Thoracic aorta (tissue), 2 donors: ENCODE data around the gene RIN2. TPM values are rescaled to one million over a fixed set of nuclear protein-coding genes. Genes with fewer than 3 reads are reported as not detected.

Source experiments
- ATAC-seq: fragments of 150-250 bp; one replicate; pipeline ENCODE4 v1.8.0; 2017; ENCODE audit warnings: low read depth; ENCODE audit not compliant: insufficient number of reproducible peaks, low FRiP score
- DNase-seq: peaks from one replicate; pipeline ENCODE4 v3.0.0-alpha.2; 2020; ENCODE audit warnings: low spot score
- H3K27ac ChIP-seq, 2 donors: fragments of 200-600 bp; sonication (generic); 1 replicate in 1 of 2; 2 replicates in 1 of 2; pipeline ENCODE4 v1.5.1; 2016; ENCODE audit warnings: mild to moderate bottlenecking in 2 of 2, moderate library complexity in 2 of 2
- H3K27me3 ChIP-seq: fragments of 200-600 bp; sonication (generic); replicated peaks from 2 replicates; pipeline ENCODE4 v1.6.0; 2016; ENCODE audit warnings: mild to moderate bottlenecking; ENCODE audit not compliant: insufficient read depth
- H3K36me3 ChIP-seq: fragments of 200-600 bp; sonication (generic); one replicate; pipeline ENCODE4 v1.5.1; 2016
- H3K4me1 ChIP-seq, 2 donors: fragments of 200-600 bp; sonication (generic); 1 replicate in 1 of 2; 2 replicates in 1 of 2; pipeline versions ENCODE4 v1.5.1 to v1.6.0; 2016; ENCODE audit warnings: low read depth in 2 of 2, mild to moderate bottlenecking in 1 of 2; ENCODE audit not compliant: control insufficient read depth in 1 of 2
- H3K4me3 ChIP-seq: fragments of 200-600 bp; sonication (generic); 2 replicates; pipeline ENCODE4 v1.5.1; 2016; ENCODE audit warnings: mild to moderate bottlenecking
- H3K9me3 ChIP-seq: fragments of 200-600 bp; sonication (generic); 2 replicates; pipeline ENCODE4 v1.5.1; 2016
- total RNA-seq, 2 donors: library from RNA; depleted of rRNA; stranded (reverse); fragments of >200 nt; gene quantifications; one replicate each; pipeline versions ENCODE4 v1.1.0 to v1.2.3, GENCODE V29; 2016
- TF ChIP-seq, protein P1 (sequence below): fragments of 200-600 bp; sonication (generic); IDR thresholded peaks from one replicate; pipeline ENCODE4 v1.5.1; 2019; ENCODE audit warnings: antibody characterized with exemption

Gene RIN2
- total RNA-seq, 2 donors from 2014 or later = 60.9 to 121 TPM

DNA sequence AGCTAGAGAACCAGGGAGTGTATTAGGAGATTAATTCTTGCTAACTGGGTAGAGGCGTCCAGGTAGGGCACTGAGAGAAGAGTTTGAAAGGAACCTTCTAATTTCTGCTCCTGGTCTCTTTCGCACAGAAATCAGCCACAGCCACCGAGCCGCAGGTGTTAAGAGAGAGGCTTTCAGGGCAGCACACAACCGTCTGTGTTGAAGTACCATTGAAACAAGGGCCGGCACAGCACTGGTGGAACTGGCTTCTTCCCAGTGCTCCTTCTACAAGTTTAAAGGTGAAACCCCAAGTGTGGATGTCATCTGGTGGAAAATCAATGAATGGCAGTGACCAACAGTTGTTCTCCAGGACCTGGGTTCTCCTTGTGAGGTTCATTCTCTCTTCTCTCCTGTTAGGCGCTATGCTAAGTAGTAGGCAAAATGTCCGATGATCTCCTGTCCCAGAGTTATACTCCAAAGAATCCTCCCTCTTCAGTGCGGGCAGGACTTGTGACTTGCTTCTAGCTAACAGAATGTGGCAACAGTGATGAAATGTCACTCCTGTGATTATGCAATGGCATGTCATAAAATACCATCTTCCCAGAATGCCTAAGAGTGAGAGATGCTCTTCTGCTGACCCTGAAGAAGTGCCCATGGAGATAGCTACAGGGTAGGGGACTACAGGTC lies 15.0 kb upstream of the RIN2 start:
- H3K36me3 ChIP-seq = no peaks in the 10 kb centered on the region
- no peak for ATAC-seq

DNA sequence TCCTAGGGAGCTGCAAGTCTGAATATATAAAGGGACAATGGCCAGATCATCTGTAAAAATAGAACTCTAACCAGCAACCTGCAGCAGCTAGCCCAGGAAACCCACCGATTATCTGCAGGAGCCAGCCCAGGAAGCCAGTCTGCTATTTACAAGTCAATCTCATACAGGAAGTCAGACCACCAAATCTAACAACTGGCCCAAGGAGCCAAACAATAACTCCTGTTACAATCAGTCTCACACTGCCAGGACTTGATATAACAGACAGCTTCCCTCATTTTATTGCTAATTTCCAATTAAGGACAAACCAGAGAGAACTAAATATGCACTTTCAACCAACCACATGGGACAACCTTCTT lies 14.4 kb upstream of the RIN2 start:
- Histone ChIP-seq H3K27ac (no peak overlapping the region), H3K36me3 (no peaks in the 10 kb centered on the region), H3K9me3 (no peaks in the 10 kb centered on the region), H3K4me1 (no peaks in the 10 kb centered on the region), H3K4me3 (no peak overlapping the region), H3K27me3 (no peaks in the 10 kb centered on the region)
- DNase-seq (no peak), ATAC-seq (no peak)
- TF ChIP-seq, protein P1, sequence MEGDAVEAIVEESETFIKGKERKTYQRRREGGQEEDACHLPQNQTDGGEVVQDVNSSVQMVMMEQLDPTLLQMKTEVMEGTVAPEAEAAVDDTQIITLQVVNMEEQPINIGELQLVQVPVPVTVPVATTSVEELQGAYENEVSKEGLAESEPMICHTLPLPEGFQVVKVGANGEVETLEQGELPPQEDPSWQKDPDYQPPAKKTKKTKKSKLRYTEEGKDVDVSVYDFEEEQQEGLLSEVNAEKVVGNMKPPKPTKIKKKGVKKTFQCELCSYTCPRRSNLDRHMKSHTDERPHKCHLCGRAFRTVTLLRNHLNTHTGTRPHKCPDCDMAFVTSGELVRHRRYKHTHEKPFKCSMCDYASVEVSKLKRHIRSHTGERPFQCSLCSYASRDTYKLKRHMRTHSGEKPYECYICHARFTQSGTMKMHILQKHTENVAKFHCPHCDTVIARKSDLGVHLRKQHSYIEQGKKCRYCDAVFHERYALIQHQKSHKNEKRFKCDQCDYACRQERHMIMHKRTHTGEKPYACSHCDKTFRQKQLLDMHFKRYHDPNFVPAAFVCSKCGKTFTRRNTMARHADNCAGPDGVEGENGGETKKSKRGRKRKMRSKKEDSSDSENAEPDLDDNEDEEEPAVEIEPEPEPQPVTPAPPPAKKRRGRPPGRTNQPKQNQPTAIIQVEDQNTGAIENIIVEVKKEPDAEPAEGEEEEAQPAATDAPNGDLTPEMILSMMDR = no peak

More for the DNA sequence above, 15.0 kb upstream of the RIN2 start:
- no peaks in the 10 kb centered on the region for H3K9me3 ChIP-seq
- TF ChIP-seq, protein P1 = no peak
- H3K4me3 ChIP-seq = no peak overlapping the region
- H3K27me3 ChIP-seq = no peaks in the 10 kb centered on the region
- H3K4me1 ChIP-seq = no peaks in the 10 kb centered on the region
- no peak for DNase-seq
- no peak overlapping the region for H3K27ac ChIP-seq

DNA sequence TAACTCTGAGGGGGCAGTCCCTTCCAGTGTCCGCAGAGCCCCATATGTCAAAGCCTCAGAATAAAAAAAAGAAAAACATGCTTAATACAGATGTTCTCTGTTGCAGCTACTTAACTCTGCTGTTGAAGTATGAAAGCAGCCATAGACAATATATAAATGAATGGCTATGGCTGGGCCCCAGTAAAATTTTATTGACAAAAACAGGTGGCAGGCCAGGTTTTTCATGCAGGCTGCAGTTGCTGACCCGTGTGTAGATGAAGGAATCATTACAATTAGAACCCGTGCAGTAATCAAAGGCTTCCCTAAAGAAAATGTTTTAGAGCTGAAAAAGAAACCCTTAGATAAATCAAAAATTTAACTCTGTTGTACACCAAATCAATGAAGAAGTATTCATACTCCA lies 13.0 kb upstream of the RIN2 start:
- H3K4me1 ChIP-seq = peaks cover 3 to 7% of the 10 kb centered on the region in 2 donors

DNA sequence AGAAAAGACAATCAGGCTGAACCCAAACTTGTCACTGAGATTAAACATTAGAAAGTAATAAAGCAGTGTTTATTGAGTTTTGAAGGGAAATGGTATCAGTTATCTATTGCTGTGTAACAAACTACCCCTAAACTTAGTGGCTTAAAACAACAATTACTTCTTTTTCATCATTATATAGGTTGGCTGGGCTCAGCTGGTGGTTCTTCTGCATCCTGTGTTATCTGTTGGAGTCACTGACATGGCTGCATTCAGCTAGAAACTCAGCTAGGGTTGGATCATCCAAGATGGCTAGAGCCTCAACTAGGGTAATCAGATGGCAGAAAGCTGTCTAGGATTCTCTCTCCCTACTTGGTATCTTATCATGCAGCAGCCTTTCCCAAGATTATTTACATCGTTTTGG lies 12.5 kb upstream of the RIN2 start:
- no peaks in the 10 kb centered on the region for H3K27me3 ChIP-seq
- H3K36me3 ChIP-seq = no peaks in the 10 kb centered on the region
- ATAC-seq = no peak
- no peaks in the 10 kb centered on the region for H3K9me3 ChIP-seq
- no peak overlapping the region for H3K27ac ChIP-seq
- H3K4me3 ChIP-seq = no peak overlapping the region
- peaks cover 8 to 11% of the 10 kb centered on the region in 2 donors for H3K4me1 ChIP-seq
- DNase-seq = no peak
- TF ChIP-seq, protein P1 = no peak

More for the DNA sequence above, 13.0 kb upstream of the RIN2 start:
- Histone ChIP-seq H3K36me3 (no peaks in the 10 kb centered on the region), H3K27me3 (no peaks in the 10 kb centered on the region), H3K9me3 (no peaks in the 10 kb centered on the region), H3K27ac (no peak overlapping the region), H3K4me3 (no peak overlapping the region)
- TF ChIP-seq, protein P1 = no peak
- DNase-seq (no peak), ATAC-seq (no peak)

DNA sequence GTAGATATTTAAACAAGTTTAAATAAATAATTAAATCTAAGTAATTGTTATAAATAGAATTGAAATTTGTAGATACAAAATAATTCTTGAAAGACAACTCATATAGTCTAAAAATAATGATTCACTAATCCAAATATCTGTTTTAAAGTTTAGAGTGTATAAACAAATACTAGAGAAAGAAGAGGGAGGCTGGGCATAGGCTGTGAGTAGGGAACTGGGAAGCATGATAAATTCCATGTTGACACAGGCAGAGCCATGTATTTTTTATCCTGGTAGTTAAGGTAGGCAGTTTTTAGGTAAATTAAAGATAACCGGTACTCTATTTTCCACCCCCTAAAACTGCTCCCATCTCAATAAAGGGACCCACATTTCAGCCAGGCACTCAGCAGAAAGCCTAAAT lies 11.7 kb upstream of the RIN2 start:
- TF ChIP-seq, protein P1 = no peak
- Histone ChIP-seq H3K27ac (no peak overlapping the region), H3K9me3 (no peaks in the 10 kb centered on the region), H3K27me3 (no peaks in the 10 kb centered on the region), H3K36me3 (no peaks in the 10 kb centered on the region), H3K4me1 (peaks cover 9 to 20% of the 10 kb centered on the region in 2 donors), H3K4me3 (no peak overlapping the region)
- no peak for ATAC-seq
- DNase-seq = no peak
